ENCODE data around the gene CLSTN2.

Gene CLSTN2

GRCh38 chr3:140573011-140573410, 638.0 kb downstream of the CLSTN2 start:
- no peak for DNase-seq

DNA sequence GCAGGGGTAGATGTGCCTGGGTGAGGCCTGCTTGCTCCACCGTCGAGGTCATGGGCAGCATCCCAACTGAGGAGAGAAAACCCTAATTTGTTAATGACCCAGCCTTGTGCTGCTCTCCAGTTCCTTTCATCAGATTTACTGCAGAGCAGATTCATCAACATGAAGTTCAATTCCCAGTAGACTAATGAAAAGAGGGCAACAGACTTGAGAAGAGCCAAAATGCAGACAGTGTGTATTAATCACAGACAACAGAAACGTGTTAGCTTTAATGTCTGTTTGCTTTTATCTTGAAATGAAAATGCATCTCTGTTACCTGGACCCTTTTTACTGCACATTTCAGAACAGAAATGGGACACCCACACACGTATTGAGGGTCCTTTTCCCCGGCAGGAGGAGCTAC, 639.4 kb downstream of the CLSTN2 start:
- DNase-seq = no peak

- DNase-seq = no peak
Measured at GRCh38 chr3:140576449-140576848, 641.5 kb downstream of the CLSTN2 start.

DNA sequence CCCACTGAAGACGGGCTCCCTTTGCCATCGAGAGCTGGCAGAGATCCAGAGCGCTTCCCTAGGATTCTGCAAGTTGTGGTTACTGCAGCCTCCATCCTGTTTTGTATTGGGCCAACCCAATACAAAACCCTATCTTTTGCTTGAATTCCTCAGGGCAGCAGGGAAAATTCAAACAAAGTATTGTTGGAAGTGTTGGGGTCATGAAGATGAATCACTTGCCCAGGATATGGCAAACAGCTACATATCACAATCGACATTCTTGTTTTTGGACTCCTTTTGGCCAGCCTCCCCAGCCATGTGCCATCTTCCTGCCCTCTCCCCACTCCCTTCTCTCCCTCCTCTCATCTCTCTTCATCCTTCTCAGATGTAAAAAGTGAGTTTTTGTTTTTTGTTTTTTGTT, 642.9 kb downstream of the CLSTN2 start:
- DNase-seq = no peak

GRCh38 chr3:140579260-140579659, 644.3 kb downstream of the CLSTN2 start:
- no peak for DNase-seq

DNA sequence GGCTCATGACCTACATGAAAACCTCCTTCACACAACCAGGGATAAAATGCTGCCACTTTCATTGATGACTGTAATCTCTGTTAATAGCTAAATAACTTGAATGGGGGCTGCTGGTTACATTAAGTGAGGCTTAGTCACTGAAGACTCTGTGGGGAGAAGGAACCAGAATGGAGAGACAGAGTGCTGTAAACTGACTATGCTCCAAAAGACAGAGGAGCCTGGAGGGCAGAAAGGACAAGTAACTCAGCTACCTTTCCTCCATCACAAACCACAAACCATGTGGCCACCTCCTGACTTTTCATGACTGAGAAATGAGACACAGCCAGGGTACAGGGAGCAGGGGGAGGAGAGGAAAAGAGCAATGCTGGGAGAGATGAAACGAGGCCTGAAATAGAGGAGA, 645.8 kb downstream of the CLSTN2 start:
- peak; percentile 32 for DNase-seq

DNA sequence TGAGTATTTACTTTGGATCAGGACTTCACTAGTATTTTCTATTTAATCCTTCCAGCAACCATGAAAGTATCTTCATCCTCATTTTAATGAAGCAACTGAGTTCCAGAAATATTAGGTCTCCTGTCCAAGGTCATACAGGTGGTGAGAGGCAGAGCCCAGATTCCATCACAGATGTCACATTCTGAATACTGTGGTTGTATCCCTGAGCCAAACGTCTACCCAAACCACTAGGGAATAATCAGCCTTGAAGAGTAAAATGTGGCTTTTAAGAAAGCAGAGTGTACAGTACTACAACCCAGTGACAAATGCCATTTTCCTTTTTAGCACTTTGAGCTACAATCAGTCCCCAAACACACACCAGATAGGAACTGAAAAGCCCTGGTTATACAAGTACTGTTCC, 649.6 kb downstream of the CLSTN2 start:
- DNase-seq = no peak

- DNase-seq = no peak
Measured at GRCh38 chr3:140585828-140586227, 650.8 kb downstream of the CLSTN2 start.

DNA sequence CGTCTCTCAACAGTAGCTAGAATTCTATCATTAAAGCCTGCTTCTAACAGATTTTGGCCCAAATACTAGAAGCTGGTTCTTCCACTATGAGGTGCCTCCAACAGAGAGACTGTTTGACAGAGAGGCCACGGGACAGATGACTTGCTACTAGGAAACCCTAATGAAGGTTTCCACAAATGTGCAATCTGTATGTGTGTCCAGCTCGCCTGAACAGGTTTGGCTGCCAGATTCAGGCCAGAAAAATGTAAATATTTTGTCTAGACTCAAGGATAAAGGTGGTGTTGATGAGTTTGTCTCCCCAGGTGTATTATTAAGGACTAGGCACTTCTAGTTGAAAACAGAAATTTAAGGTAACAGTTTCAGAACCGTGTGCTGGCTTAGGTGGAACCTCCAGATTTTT, 651.3 kb downstream of the CLSTN2 start:
- DNase-seq = no peak

GRCh38 chr3:140588558-140588957, 653.6 kb downstream of the CLSTN2 start:
- no peak for DNase-seq

DNA sequence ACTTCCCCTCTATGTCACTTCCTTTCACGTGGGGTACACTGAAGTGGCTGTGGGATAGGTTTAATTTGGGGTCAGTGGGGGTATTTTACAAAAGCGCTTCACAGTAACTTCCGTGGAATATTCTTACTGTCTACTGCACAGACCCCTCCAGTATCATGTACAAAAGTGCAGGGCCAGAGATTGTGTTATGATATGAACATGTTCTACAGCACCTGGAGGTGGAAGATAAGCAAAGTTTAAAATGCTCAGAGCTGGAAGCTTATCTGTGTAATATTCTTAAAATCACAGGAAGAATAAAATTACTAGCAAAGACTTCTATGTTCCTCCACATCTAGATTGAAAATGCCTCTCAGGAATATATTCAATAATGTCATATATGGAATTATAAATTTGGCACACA, 658.8 kb downstream of the CLSTN2 start:
- no peak for DNase-seq

DNA sequence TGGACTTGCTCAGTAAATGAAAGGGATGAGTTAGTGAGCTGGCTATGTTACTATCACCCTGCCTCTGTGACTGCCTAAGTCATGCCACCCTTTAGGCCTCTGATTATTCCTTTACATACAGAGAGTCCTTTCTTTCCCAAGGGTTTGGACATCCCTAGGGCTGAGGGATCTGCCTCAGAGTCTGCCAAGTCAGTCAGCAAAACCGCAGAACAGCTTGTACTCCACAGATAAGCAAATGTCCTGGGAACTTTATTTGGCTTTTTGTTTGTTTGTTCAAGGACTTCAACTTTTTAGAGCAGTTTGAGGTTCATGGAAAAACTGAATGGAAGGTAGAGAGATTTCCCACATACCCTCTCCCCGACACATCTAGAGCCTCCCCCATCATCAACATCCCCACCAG, 660.3 kb downstream of the CLSTN2 start:
- DNase-seq = no peak

DNA sequence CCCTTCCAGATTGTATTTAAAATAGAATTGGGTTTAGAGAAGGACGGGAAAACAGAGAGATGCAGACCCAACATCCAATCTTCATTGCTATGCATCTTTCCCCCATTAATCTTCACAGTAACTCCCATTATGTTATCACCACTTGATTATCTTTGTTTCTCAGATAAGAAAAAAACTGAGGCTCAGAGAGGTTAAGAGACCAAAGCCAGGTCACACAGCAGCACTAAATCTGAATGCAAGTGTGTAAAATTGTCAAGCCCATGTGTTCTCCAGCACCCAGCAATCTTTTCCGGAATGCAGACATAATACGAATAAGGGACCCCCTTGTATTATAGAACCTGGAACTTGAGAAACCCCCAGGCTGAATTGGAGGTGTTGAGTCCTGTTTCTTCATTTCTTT, 662.4 kb downstream of the CLSTN2 start:
- DNase-seq = no peak

GRCh38 chr3:140597792-140598191, 662.8 kb downstream of the CLSTN2 start:
- DNase-seq = no peak

GRCh38 chr3:140599009-140599408, 664.0 kb downstream of the CLSTN2 start:
- no peak for DNase-seq

DNA sequence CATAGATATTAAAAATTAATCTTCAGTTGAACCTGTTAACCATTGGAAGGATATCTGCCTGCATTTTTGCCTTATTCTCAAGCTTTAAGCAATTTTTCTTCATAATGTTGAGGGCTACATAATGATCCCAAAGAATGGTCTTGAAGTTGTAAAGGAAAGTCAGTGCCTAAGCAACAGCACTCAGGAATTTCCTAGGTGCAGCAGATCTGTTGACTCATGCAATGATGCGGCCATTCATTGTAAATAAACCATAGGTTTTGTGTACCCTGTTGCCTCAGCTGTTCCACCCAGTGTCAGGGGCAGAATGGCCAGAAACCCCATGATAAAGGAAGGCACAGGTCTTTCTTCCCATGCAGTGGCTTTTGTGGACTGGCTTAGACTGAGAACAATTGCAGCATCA, 664.5 kb downstream of the CLSTN2 start:
- no peak for DNase-seq

- no peak for DNase-seq
Measured at GRCh38 chr3:140601881-140602280, 666.9 kb downstream of the CLSTN2 start.

GRCh38 chr3:140602781-140603180, 667.8 kb downstream of the CLSTN2 start:
- no peak for DNase-seq

GRCh38 chr3:140603766-140604165, 668.8 kb downstream of the CLSTN2 start:
- DNase-seq = no peak

DNA sequence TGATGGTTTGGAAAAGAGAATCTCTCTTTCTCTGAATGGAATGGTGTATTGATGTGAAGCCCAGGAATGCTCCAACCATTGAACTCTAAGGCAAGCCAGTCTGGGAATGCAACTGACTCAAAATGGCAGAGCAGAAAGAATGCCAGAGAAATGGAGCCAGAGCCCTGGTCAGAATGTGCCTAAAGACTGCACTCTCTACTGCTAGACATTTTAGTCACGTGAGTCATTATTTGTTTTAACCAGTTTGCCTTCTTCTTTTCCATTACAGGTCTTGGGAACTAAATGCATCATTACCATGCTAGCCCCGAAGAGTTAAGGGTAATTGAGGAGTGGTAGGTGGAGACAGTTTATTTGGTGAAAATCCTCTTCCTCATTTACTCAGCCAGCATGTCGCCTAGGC, 675.6 kb downstream of the CLSTN2 start:
- DNase-seq = no peak

DNA sequence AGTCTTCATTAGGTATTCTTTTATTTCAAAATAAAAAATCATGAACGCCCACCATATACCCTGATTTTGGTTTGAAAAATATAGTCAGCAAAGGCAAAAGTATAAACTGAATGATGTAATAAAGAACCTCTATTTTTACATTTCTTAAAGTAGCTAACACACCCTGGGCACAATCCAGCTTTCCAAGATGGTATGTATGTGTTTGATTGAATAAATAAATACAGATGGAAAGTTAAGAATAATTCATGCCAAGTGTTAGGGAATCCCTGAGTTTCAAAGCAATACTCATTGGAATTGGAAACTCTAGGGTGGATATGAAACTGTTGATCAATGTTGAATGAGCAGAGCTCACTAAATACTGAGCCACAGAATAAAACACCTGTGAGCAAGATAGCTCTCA, 679.0 kb downstream of the CLSTN2 start:
- DNase-seq = no peak

- DNase-seq = no peak
Measured at GRCh38 chr3:140617135-140617534, 682.1 kb downstream of the CLSTN2 start.

DNA sequence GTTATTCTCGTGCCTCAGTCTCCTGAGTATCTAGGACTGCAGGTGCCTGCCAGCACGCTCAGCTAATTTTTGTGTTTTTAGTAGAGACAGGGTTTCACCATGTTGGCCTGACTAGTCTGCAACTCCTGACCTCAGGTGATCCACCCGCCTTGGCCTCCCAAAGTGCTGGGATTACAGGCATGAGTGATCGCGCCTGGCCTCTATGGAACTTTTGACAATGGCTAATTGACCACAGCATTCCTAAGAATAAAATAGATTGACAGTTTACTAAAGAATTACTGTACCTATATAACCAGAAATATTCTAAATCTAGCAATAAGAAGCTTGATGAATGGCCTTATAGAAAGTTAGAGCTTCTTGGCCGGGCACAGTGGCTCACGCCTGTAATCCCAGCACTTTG, 691.9 kb downstream of the CLSTN2 start:
- DNase-seq = no peak
